OCI-LY3 (cell line): Measurements from ENCODE around the gene DRD4.

Source experiments
- H2AFZ ChIP-seq: fragments of 200-600, 300-600 bp; shearing (Covaris generic); 2 replicates; pipeline ENCODE4 v1.6.0; 2014; ENCODE audit warnings: antibody characterized with exemption, low read depth, low read length
- H3K27ac ChIP-seq: fragments of 200-600, 300-600 bp; sonication (generic); 2 replicates; pipeline ENCODE4 v1.5.1; 2014; ENCODE audit warnings: mild to moderate bottlenecking, low read length, moderate library complexity, mixed read lengths
- H3K27me3 ChIP-seq: fragments of 200-600, 300-600 bp; sonication (generic); 2 replicates; pipeline ENCODE4 v1.6.1; 2014; ENCODE audit warnings: low read depth, low read length, mixed read lengths
- H3K36me3 ChIP-seq: fragments of 200-600, 300-600 bp; sonication (generic); replicated peaks from 2 replicates; pipeline ENCODE3; 2014; ENCODE audit warnings: low read depth, low read length, mixed read lengths
- H3K4me1 ChIP-seq: fragments of 300-600, 200-600 bp; sonication (generic); 2 replicates; pipeline ENCODE4 v1.6.1; 2014; ENCODE audit warnings: low read length, mixed read lengths
- H3K4me2 ChIP-seq: fragments of 200-600, 300-600 bp; sonication (generic); 2 replicates; pipeline ENCODE4 v1.6.1; 2014; ENCODE audit warnings: low read length, mixed read lengths
- H3K4me3 ChIP-seq: fragments of 300-600, 200-600 bp; sonication (generic); 2 replicates; pipeline ENCODE4 v1.5.1; 2014; ENCODE audit warnings: antibody characterized with exemption, mild to moderate bottlenecking, low read length, moderate library complexity
- H3K79me2 ChIP-seq: fragments of 300-600, 200-600 bp; shearing (Covaris generic); 2 replicates; pipeline ENCODE4 v1.6.1; 2014; ENCODE audit warnings: mild to moderate bottlenecking, low read length, mixed read lengths
- H3K9ac ChIP-seq: fragments of 300-600, 200-600 bp; shearing (Covaris generic); 2 replicates; pipeline ENCODE4 v1.6.0; 2014; ENCODE audit warnings: mild to moderate bottlenecking, low read length, moderate library complexity
- H3K9me3 ChIP-seq: fragments of 200-600, 300-600 bp; shearing (Covaris generic); 2 replicates; pipeline ENCODE4 v1.6.1; 2014; ENCODE audit warnings: low read length, mixed read lengths; ENCODE audit not compliant: insufficient read depth
- H4K20me1 ChIP-seq: fragments of 200-600, 300-600 bp; sonication (generic); 2 replicates; pipeline ENCODE4 v1.6.1; 2016; ENCODE audit warnings: low read length, mixed read lengths; ENCODE audit not compliant: insufficient read depth
- EZH2phosphoT487 ChIP-seq: fragments of 200-600 bp; shearing (Covaris generic); IDR thresholded peaks from 2 replicates; pipeline ENCODE4 v1.6.1; 2018; ENCODE audit warnings: antibody characterized with exemption, mixed run types, low read depth
- TF ChIP-seq, protein P1 (sequence below): fragments of 200-600, 300-600 bp; sonication (generic); IDR thresholded peaks from 2 replicates; pipeline ENCODE4 v1.5.1; 2014; ENCODE audit warnings: antibody characterized with exemption, low read length, low read depth

DRD4 gene

DNA sequence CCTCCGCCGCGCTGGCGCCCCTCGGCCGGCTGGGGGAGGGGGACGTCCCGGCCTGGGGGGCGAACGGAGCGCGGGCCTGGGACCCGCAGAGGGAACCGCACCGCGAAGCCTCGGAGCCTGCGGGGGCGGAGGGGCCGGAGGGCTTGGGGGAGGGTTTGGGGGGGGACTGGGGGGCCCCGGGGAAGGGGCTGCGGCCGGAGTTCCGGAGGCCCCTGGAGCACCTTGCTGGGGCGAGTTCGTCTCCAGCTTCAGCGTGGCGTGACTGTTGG lies 9.8 kb upstream of the DRD4 start:
- Histone ChIP-seq H3K9me3 (no peaks in the 10 kb centered on the region), H3K27ac (no peak overlapping the region), H3K27me3 (no peaks in the 10 kb centered on the region), H3K79me2 (no peaks in the 10 kb centered on the region), H3K4me1 (peaks cover 27% of the 10 kb centered on the region), H3K9ac (no peak overlapping the region), H2AFZ (no peak overlapping the region), H3K36me3 (no peaks in the 10 kb centered on the region), H3K4me3 (no peak overlapping the region), H3K4me2 (no peak overlapping the region), H4K20me1 (no peaks in the 10 kb centered on the region)
- TF ChIP-seq EZH2phosphoT487: no peak
- TF ChIP-seq, protein P1, sequence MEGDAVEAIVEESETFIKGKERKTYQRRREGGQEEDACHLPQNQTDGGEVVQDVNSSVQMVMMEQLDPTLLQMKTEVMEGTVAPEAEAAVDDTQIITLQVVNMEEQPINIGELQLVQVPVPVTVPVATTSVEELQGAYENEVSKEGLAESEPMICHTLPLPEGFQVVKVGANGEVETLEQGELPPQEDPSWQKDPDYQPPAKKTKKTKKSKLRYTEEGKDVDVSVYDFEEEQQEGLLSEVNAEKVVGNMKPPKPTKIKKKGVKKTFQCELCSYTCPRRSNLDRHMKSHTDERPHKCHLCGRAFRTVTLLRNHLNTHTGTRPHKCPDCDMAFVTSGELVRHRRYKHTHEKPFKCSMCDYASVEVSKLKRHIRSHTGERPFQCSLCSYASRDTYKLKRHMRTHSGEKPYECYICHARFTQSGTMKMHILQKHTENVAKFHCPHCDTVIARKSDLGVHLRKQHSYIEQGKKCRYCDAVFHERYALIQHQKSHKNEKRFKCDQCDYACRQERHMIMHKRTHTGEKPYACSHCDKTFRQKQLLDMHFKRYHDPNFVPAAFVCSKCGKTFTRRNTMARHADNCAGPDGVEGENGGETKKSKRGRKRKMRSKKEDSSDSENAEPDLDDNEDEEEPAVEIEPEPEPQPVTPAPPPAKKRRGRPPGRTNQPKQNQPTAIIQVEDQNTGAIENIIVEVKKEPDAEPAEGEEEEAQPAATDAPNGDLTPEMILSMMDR: no peak

DNA sequence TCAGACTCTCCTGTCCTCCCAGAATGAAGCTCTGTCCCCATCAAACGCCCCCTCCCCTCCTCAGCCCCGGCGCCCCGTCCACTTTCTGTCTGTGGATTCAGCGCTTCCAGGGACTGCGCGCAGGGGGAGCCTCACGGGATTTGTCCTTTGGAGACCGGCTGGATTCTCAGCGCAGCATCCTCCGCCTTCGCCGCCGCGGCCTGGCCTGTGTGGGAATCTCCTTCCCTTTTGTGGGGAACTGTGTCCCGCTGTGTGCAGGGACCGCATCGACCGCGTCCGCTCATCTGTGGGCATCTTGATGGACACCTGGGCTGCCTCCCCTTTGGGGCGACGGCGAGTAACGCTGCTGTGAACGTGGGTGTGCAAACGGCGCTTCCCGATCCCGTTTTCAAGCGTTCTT lies 9.0 kb upstream of the DRD4 start:
- H2AFZ ChIP-seq: no peak overlapping the region
- no peak for TF ChIP-seq EZH2phosphoT487
- TF ChIP-seq, protein P1: no peak
- no peak overlapping the region for H3K9ac ChIP-seq
- no peaks in the 10 kb centered on the region for H3K27me3 ChIP-seq
- no peaks in the 10 kb centered on the region for H3K36me3 ChIP-seq
- H3K79me2 ChIP-seq: no peaks in the 10 kb centered on the region
- H3K4me1 ChIP-seq: peaks cover 27% of the 10 kb centered on the region
- no peak overlapping the region for H3K4me3 ChIP-seq
- H3K9me3 ChIP-seq: no peaks in the 10 kb centered on the region
- H3K27ac ChIP-seq: no peak overlapping the region
- no peaks in the 10 kb centered on the region for H4K20me1 ChIP-seq
- 0 out of 2 replicates have a peak overlapping the region, but pooled peaks have one; percentile 59 for H3K4me2 ChIP-seq

DNA sequence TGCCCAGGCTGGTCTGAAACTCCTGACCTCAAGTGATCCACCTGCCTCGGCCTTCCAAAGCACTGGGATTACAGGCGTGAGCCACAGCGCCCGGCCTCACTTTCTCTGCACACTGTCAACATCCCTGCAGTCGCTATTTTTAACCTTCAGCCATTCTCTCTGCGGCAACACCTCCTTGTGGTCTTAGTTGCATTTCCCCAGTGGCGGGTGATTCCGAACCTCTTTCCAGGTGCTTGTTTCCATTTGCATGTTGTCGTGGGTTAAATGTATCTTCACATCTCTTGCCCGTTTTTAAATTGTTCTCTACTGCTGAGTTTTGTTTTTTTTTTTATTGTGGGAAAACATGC lies 7.9 kb upstream of the DRD4 start:
- H3K27me3 ChIP-seq: no peaks in the 10 kb centered on the region
- H2AFZ ChIP-seq: no peak overlapping the region
- no peaks in the 10 kb centered on the region for H4K20me1 ChIP-seq
- H3K4me1 ChIP-seq: peaks cover 27% of the 10 kb centered on the region
- TF ChIP-seq, protein P1: peak; percentile 39
- no peak for TF ChIP-seq EZH2phosphoT487
- H3K9me3 ChIP-seq: no peaks in the 10 kb centered on the region
- H3K36me3 ChIP-seq: no peaks in the 10 kb centered on the region
- H3K79me2 ChIP-seq: no peaks in the 10 kb centered on the region
- peak overlapping the region; percentile 26 for H3K4me3 ChIP-seq
- H3K9ac ChIP-seq: no peak overlapping the region
- no peak overlapping the region for H3K27ac ChIP-seq
- H3K4me2 ChIP-seq: peak overlapping the region; percentile 59

DNA sequence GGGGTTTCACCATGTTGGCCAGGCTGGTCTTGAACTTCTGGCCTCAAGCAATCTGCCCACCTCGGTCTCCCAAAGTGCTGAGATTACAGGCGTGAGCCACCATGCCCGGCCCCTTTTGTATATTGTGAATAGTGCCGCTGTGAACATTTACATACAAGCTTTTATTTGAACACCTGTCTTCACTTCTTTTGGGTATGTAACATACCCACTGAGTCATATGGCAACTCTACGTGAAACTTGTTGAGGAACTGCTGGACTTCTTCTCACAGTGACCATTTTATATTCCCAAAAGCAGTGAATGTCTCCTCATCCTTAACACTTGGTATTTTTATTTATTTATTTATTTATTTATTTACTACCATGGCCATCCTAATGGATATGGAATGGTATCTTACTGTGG lies 6.2 kb upstream of the DRD4 start:
- Histone ChIP-seq H3K27ac (no peak overlapping the region), H3K9me3 (no peaks in the 10 kb centered on the region), H3K27me3 (no peaks in the 10 kb centered on the region), H3K4me2 (peak overlapping the region; percentile 14; the same call in 1 of the 2 replicates), H3K9ac (no peak overlapping the region), H3K79me2 (no peaks in the 10 kb centered on the region), H3K4me1 (peaks cover 27% of the 10 kb centered on the region), H4K20me1 (no peaks in the 10 kb centered on the region), H2AFZ (no peak overlapping the region), H3K36me3 (no peaks in the 10 kb centered on the region), H3K4me3 (no peak overlapping the region)
- TF ChIP-seq, protein P1: no peak
- no peak for TF ChIP-seq EZH2phosphoT487
